ENCODE measurements around the gene PCDHB2.
"Not testable (repeated sequence)": the region's sequence is repeated elsewhere in the genome, so short reads cannot be mapped to it uniquely, and the experiment has no call there.

PCDHB2 gene

GRCh38 chr5:141137346-141137745 lies 42.9 kb downstream of the PCDHB2 start:
- FAIRE-seq: not testable (repeated sequence)

Data from A204.1 (cell line).